Transverse colon (tissue), 4 donors: ENCODE data around the gene CHAT. TPM values are rescaled to one million over a fixed set of nuclear protein-coding genes. Genes with fewer than 3 reads are reported as not detected.

Experiments
- DNase-seq: peaks from one replicate; pipeline ENCODE4 v3.0.0-alpha.2; 2019
- H3K27ac ChIP-seq, 4 donors: fragments of 200-600 bp; sonication (generic); 2 replicates each; pipeline ENCODE4 v1.5.1; 2016 to 2018; ENCODE audit warnings: inconsistent platforms in 4 of 4
- H3K27me3 ChIP-seq: fragments of 200-600 bp; sonication (generic); 2 replicates; pipeline ENCODE4 v1.5.1; 2017; ENCODE audit warnings: inconsistent platforms
- H3K36me3 ChIP-seq, 4 donors: fragments of 200-600 bp; sonication (generic); 2 replicates each; pipeline ENCODE4 v1.5.1; 2017 to 2019; ENCODE audit warnings: inconsistent platforms in 4 of 4
- H3K4me1 ChIP-seq, 4 donors: fragments of 200-600 bp; sonication (generic); 2 replicates each; pipeline ENCODE4 v1.5.1; 2017 to 2020; ENCODE audit warnings: inconsistent platforms in 4 of 4
- H3K4me3 ChIP-seq, 4 donors: fragments of 200-600 bp; sonication (generic); 1 replicate in 1 of 4; 2 replicates in 3 of 4; pipeline versions ENCODE4 v1.5.1 to v1.6.1; 2017 to 2019; ENCODE audit warnings: inconsistent platforms in 4 of 4
- H3K9me3 ChIP-seq, 2 donors: fragments of 200-600 bp; sonication (generic); 2 replicates each; pipeline ENCODE4 v1.5.1; 2017 to 2019; ENCODE audit warnings: inconsistent platforms in 2 of 2
- EP300 ChIP-seq: sonication (generic); formaldehyde crosslinking; IDR thresholded peaks from one replicate; pipeline ENCODE4 v1.6.1; 2017; ENCODE audit warnings: antibody characterized with exemption, low read depth
- POLR2A ChIP-seq: fragments of 450-650 bp; IDR thresholded peaks from one replicate; pipeline ENCODE4 v1.6.1; 2016; ENCODE audit warnings: antibody characterized with exemption, mild to moderate bottlenecking, moderate library complexity
- POLR2AphosphoS5 ChIP-seq, 3 donors: sonication (generic); formaldehyde crosslinking; IDR thresholded peaks; one replicate each; pipeline ENCODE4 v1.6.1; 2016; ENCODE audit warnings: antibody characterized with exemption in 3 of 3
- WGBS, 2 donors: methylation state at CpG; one replicate each; pipeline ENCODE4 v1.1.5; 2018; ENCODE audit warnings: low coverage in 1 of 2; 5-methylcytosine and 5-hydroxymethylcytosine counted together
- in situ Hi-C, 4 donors: fragments of 200-750 bp; cut with MboI; loops; one replicate each; pipeline versions ENCODE4 v1.15.0 to v1.15.1; 2017; ENCODE audit warnings: low sequenced_read_pairs in 3 of 4, low pct_ligation_motif_present in 1 of 4, low pct_unique_long_range_greater_than_20kb in 1 of 4
- intact Hi-C: fragments of 100-400 bp; cut with DNase I; formaldehyde crosslinking; loops from one replicate; pipeline ENCODE4 v1.15.1; 2023; ENCODE audit warnings: low total_unique reads
- total RNA-seq, 4 donors: library from RNA; depleted of rRNA; stranded (reverse); fragments of >200 nt; gene quantifications; one replicate each; pipeline ENCODE4 v1.1.0, GENCODE V29; 2016
- TF ChIP-seq, protein P1 (sequence below), 5 experiments: fragments of 200-600 bp in 3 of 5; fragments of 450-650 bp in 2 of 5; sonication (generic) in 3 of 5; IDR thresholded peaks; 1 replicate in 2 of 5; 2 replicates in 3 of 5; pipeline ENCODE4 v1.5.1; 2016 to 2017; ENCODE audit warnings: antibody characterized with exemption in 5 of 5, inconsistent platforms in 3 of 5, mild to moderate bottlenecking in 2 of 5, moderate library complexity in 1 of 5

The CHAT gene
- total RNA-seq, 4 donors from 2014 or later = 1.1 to 3.8 TPM; not detected in 2

DNA sequence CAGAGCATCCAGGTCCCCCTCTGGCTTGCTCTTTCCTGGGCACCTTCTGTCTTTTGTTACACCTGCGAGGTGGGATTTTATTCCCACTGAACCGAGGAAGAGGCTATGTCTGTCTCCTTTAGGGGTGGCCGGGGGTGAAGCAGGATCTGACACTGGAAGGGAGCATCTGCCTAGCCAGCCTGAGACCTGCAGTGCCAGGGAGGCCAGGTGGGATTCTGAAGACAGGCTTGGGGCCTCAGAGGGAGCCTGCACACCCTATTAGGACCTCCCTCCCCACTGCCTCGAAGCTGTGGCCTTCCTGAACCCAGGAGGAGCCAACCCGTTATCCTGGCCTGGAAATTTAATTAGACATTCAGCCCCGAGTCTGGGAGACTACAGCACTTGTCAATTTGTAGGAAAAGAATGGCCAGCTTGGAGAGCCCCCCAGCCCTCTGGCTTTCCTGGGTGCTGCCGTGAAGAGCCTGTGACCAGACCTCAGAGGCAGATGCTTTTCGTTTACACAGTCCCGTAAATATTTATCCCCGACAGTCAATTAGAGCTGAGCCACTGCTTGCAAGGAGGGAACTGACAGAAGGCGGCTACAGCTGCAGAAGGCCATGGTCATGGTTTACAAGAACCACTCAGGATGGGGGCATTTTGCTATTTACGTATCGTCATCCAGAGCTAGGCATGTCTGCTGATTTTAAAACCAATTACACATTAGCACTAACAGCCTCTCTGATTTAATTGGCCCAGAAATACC lies 19.7 kb downstream of the CHAT start:
- DNase-seq = peak; percentile 1
- Histone ChIP-seq H3K4me1 (no peaks in the 10 kb centered on the region), H3K4me3 (no peak overlapping the region), H3K9me3 (no peaks in the 10 kb centered on the region), H3K27me3 (no peaks in the 10 kb centered on the region), H3K36me3 (no peaks in the 10 kb centered on the region), H3K27ac (no peak overlapping the region)
- TF ChIP-seq EP300 = no peak
- TF ChIP-seq, protein P1, sequence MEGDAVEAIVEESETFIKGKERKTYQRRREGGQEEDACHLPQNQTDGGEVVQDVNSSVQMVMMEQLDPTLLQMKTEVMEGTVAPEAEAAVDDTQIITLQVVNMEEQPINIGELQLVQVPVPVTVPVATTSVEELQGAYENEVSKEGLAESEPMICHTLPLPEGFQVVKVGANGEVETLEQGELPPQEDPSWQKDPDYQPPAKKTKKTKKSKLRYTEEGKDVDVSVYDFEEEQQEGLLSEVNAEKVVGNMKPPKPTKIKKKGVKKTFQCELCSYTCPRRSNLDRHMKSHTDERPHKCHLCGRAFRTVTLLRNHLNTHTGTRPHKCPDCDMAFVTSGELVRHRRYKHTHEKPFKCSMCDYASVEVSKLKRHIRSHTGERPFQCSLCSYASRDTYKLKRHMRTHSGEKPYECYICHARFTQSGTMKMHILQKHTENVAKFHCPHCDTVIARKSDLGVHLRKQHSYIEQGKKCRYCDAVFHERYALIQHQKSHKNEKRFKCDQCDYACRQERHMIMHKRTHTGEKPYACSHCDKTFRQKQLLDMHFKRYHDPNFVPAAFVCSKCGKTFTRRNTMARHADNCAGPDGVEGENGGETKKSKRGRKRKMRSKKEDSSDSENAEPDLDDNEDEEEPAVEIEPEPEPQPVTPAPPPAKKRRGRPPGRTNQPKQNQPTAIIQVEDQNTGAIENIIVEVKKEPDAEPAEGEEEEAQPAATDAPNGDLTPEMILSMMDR (IDR thresholded peaks at IDR 0.05) = no peak
- TF ChIP-seq POLR2AphosphoS5 (IDR thresholded peaks at IDR 0.05) = no peak
- no peak for TF ChIP-seq POLR2A
- WGBS, 2 donors = 47% methylated on average over 13 of the region's 13 CpGs; no CpG with 5 or more reads in 1 of the 2 donors
- intact Hi-C loops = no loop called here
- in situ Hi-C loops = no loop called here

DNA sequence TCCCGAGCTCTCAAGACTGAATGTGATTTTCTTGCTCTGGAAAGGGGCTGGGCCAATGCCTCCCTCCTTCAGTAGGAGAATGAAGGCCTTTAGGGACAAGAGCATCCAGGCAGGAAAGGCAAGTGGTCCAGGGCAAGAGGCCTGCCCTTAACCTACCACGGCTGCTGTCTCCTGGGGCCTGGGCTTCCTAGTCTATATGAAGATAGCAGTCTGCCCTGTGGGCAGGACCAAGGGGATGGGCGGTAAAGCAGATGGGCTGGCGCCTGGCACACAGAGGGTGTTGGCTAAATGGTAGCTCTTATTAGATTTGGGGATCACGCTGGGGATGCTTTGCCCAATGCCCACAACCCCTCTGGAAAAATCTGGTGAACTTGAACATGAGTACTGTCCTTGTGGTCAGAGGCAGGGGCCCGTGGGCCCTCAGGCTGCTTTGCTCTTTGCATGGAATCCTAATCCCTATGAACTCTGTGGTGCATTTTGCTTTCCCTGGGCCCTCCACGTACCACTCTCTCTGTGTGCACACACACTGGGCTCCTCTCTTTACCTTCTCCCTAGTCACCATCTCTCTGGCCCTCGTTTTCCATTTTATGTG lies 20.3 kb downstream of the CHAT start:
- 67 to 68% methylated on average over 1 to 8 of the region's 8 CpGs for WGBS, 2 donors
- in situ Hi-C loops (no loop called here), intact Hi-C loops (no loop called here)
- Histone ChIP-seq H3K9me3 (no peaks in the 10 kb centered on the region), H3K36me3 (no peaks in the 10 kb centered on the region), H3K4me1 (no peaks in the 10 kb centered on the region), H3K27me3 (peaks cover 6% of the 10 kb centered on the region), H3K4me3 (no peak overlapping the region), H3K27ac (no peak overlapping the region)
- TF ChIP-seq POLR2A = no peak
- no peak for TF ChIP-seq EP300
- TF ChIP-seq POLR2AphosphoS5 (IDR thresholded peaks at IDR 0.05) = no peak
- TF ChIP-seq, protein P1 (IDR thresholded peaks at IDR 0.05) = no peak
- DNase-seq = no peak

DNA sequence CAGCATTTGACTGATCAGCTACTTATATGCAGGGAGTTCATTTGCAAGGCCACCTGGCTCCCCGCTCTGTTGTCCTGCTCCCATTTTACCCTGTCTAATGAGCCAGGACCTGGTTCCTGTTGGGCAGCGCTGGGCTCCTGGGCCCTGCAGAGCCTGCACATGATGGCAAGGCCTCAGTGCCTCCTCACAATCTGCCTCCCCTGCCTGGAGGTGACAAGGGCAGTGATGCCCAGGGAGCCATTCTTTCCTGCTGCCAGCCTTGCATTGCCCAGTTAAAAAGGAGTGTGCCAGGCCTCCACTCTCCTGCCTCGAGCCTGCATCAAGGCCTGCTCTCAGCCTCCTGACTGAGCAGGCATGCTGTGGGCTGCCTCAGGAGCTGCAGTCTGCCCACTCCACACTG lies 28.5 kb downstream of the CHAT start:
- TF ChIP-seq POLR2A = no peak
- TF ChIP-seq POLR2AphosphoS5 (IDR thresholded peaks at IDR 0.05) = no peak
- TF ChIP-seq, protein P1 (IDR thresholded peaks at IDR 0.05) = no peak
- TF ChIP-seq EP300 = no peak
- in situ Hi-C loops = no loop called here
- Histone ChIP-seq H3K4me1 (no peaks in the 10 kb centered on the region), H3K9me3 (no peaks in the 10 kb centered on the region), H3K27me3 (peaks cover 28% of the 10 kb centered on the region), H3K27ac (no peak overlapping the region), H3K4me3 (no peak overlapping the region), H3K36me3 (no peaks in the 10 kb centered on the region)
- intact Hi-C loops = no loop called here
- 72% methylated on average over 3 of the region's 3 CpGs; no CpG with 5 or more reads in 1 of the 2 donors for WGBS, 2 donors
- DNase-seq = no peak

DNA sequence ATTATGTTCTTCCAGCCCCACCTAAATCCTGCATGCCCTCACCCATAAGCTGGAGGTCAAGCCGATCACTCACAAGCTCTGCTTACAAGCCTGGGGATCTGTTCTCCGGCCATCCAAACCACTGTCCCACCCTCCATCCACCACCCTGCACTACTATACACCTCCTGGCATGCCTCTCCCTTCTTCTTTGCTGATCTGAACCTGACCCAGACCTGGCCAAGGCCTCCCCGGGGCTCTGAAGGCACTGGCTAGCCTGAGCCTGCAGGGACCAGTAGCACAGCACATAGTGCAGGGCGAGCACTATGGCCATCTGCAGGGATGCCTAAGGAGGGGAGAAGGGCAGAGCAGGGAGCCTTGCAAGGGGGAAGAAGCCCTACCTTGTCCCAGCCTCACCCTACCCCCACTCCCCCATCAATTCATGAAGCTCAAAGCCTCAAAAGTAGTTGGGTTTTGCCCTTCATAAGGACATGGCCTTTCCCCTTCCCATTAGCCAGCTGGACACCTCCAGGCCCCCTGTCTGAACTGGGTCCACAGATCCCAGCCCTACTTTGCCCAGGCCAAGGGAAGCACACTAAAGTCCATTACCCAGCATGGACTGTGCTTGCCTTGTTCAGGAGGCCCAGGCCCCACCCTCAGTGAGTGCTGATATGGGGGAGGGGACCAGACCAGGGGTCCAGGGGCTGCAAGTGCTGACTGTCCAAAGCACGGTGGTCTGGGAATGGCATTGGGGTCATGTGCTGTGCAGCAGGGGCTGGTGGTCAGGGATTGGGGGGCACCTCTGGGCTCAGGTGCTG lies 29.6 kb downstream of the CHAT start:
- Histone ChIP-seq H3K27me3 (peaks cover 28% of the 10 kb centered on the region), H3K36me3 (no peaks in the 10 kb centered on the region), H3K4me3 (no peak overlapping the region), H3K4me1 (no peaks in the 10 kb centered on the region), H3K27ac (no peak overlapping the region), H3K9me3 (no peaks in the 10 kb centered on the region)
- 70 to 80% methylated on average over 1 to 5 of the region's 5 CpGs for WGBS, 2 donors
- TF ChIP-seq, protein P1 (IDR thresholded peaks at IDR 0.05) = no peak
- no peak for TF ChIP-seq EP300
- no peak for TF ChIP-seq POLR2AphosphoS5 (IDR thresholded peaks at IDR 0.05)
- TF ChIP-seq POLR2A = no peak
- no peak for DNase-seq
- in situ Hi-C loops = no loop called here
- intact Hi-C loops = no loop called here
